OCI-LY1 (cell line): Measurements from ENCODE around the gene IL1RAPL1.

Experiments
- CTCF ChIP-seq: fragments of 200-600 bp; sonication (generic), shearing (Covaris generic); IDR thresholded peaks from 2 replicates; pipeline ENCODE4 v1.5.1; 2017; ENCODE audit warnings: mild to moderate bottlenecking, antibody characterized with exemption, low read length, moderate library complexity, mixed read lengths
- EZH2 ChIP-seq: fragments of 200-600 bp; sonication (generic), shearing (Covaris generic); IDR thresholded peaks from 2 replicates; pipeline ENCODE4 v1.8.0; 2017; ENCODE audit warnings: borderline replicate concordance, mixed run types, mild to moderate bottlenecking, antibody characterized with exemption, low read length, moderate library complexity, mixed read lengths

- no peak for TF ChIP-seq CTCF
- TF ChIP-seq EZH2: no peak
Observed at GRCh38 chrX:29490606-29491005, 903.4 kb downstream of the IL1RAPL1 start.
